Measurements from ENCODE around the gene UFSP1. TPM values are rescaled to one million over a fixed set of nuclear protein-coding genes. Genes with fewer than 3 reads are reported as not detected.

UFSP1 gene
- total RNA-seq = 2.2 and 3.1 TPM in 2 replicates

DNA sequence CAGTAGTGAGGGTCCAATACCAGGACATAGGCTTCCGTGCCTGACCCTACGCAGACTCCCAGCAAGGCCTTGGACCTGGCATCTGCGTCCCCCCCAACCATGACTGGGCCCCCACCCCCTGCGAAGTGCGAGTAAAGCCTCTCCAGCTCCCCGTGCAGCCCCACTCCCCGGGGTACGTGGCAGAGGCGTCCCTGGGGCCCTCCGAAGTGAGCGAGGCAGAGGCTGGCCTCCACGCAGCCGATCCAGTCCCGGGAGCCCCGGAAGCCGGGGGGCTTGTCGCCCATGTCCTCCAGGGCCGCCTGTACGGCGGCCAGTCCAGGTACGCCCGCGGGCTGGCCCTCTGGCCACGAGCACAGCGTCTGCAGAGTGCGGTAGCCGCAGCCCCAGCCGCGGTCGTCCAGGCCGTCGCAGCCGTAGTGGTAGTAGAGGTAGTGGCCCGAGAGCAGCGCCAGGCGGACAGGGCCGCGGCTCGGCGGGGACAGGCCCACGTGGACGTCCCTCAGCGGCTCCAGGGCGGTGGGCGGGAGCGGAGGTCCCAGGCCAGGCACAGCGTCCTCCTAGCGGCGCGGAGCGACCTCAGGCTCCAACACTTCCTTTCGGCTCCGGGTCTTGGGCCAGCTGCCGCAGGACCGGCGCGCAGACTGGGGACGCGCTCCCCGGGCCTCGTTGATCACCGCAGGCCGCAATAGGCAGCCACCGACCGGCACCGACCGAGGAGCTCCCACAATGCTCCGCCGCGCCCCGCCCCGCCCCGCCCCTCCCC, at the start of gene UFSP1:
UFSP1 (minus strand) TSS at position 728 of the 763 bp plus-strand sequence; CDS start at position 284, 444 bp downstream.

DNA sequence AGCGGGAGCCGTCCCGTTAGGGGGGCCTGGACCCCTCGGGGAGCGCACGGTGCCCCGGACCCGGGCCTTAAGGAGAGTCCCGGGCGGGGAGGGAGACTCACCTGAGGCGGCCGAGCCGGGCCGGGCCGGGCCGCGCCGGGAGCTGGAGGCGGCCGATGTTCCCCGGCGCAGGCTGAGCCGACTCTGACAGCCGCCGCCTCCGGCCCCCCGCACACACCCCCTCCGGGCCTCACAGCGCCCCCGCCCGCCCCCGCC, 6.1 kb upstream of the UFSP1 start, which contains the start of gene ACHE:
ACHE (minus strand) TSS at position 188 of the 255 bp plus-strand sequence. CDS start 1,656 bp downstream, outside the sequence.

GRCh38 chr7:100874577-100875355, 14.7 kb downstream of the UFSP1 start, which contains the start of gene SRRT:
TSS of gene SRRT (plus strand) at chr7:100875103. CDS start at chr7:100875591, 488 bp downstream.

GRCh38 chr7:100867040-100867775, 22.3 kb downstream of the UFSP1 start, which contains the start of gene TRIP6:
TSS of gene TRIP6 (plus strand) at chr7:100867387. CDS start at chr7:100867498, 111 bp downstream.

GRCh38 chr7:100852048-100852872, 37.3 kb downstream of the UFSP1 start, which contains the start of gene SLC12A9:
TSS of gene SLC12A9 (plus strand) at chr7:100852713. CDS start at chr7:100854198, 1,485 bp downstream.

Other genes starting within 250 kb of the UFSP1 start
- gene TFR2, start 248.2 kb downstream of the UFSP1 start, total RNA-seq = 0.17 and 0.54 TPM in 2 replicates
- not detected in 2 replicates for gene ACTL6B, start 233.3 kb downstream of the UFSP1 start, total RNA-seq
- 53.7 and 59.7 TPM in 2 replicates for gene GNB2, start 216.0 kb downstream of the UFSP1 start, total RNA-seq
- gene GIGYF1, start 195.5 kb downstream of the UFSP1 start, total RNA-seq = 14.4 and 16.0 TPM in 2 replicates
- gene POP7, start 183.6 kb downstream of the UFSP1 start, total RNA-seq = 21.2 and 24.1 TPM in 2 replicates
- gene EPO, start 169.2 kb downstream of the UFSP1 start, total RNA-seq = not detected in 2 replicates
- gene ZAN, start 156.1 kb downstream of the UFSP1 start, total RNA-seq = not detected in 2 replicates
- 414 and 442 TPM in 2 replicates for gene EPHB4, start 62.2 kb downstream of the UFSP1 start, total RNA-seq
- gene SLC12A9, start 37.0 kb downstream of the UFSP1 start, total RNA-seq = 43.7 and 46.3 TPM in 2 replicates
- gene TRIP6, start 22.3 kb downstream of the UFSP1 start, total RNA-seq = 45.0 and 48.9 TPM in 2 replicates
- gene SRRT, start 14.6 kb downstream of the UFSP1 start, total RNA-seq = 33.5 and 41.1 TPM in 2 replicates
- gene ACHE, start 6.2 kb upstream of the UFSP1 start, total RNA-seq = 2.2 and 5.1 TPM in 2 replicates
- gene MUC3A, start 59.8 kb upstream of the UFSP1 start, total RNA-seq = under 0.01 TPM in 1 of 2 replicates, not detected in the other
- gene MUC12, start 79.8 kb upstream of the UFSP1 start, total RNA-seq = not detected in 2 replicates
- not detected in 2 replicates for gene MUC17, start 130.4 kb upstream of the UFSP1 start, total RNA-seq
- gene TRIM56, start 195.8 kb upstream of the UFSP1 start, total RNA-seq = 12.4 and 13.3 TPM in 2 replicates
- gene SERPINE1, start 237.4 kb upstream of the UFSP1 start, total RNA-seq = 23.4 and 74.3 TPM in 2 replicates

Measured in dermis lymphatic vessel endothelial cell (primary cell).